ENCODE results near the gene LINC00237. TPM values are rescaled to one million over a fixed set of nuclear protein-coding genes. Genes with fewer than 3 reads are reported as not detected.

The LINC00237 gene
- total RNA-seq, 1 experiment from 2014 or later = 0.90 TPM

DNA sequence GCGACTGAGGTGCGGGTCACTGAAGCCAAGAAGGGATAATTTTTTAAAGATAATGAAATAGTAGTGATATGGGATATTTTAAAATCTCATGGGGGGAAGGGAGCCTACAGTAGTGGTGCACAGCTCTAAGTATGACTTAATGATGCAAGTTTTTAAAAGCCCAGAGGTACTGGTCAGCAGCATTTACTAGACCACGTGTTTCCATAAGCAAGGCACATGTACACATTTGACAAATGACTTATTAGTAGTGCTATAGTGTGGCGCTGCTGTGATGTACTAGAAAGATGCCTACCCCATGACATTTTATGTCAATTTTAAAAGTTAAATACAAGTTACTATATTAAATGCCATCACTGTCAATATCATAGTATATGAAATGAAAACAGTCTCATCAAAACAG lies 7.5 kb upstream of the LINC00237 start:
- H3K27ac Mint-ChIP-seq = no peak overlapping the region
- Histone ChIP-seq H3K23ac (ENCODE audit: insufficient read length, low read depth, low read length) (no peak overlapping the region), H3K14ac (ENCODE audit: insufficient read depth, low read length) (no peak overlapping the region), H2BK12ac (ENCODE audit: insufficient read length, low read depth, low read length) (no peak overlapping the region), H3K79me1 (ENCODE audit: insufficient read depth, low read depth, low read length, poor library complexity, severe bottlenecking) (no peaks in the 10 kb centered on the region), H3K23me2 (ENCODE audit: insufficient read length, low read depth, low read length, poor library complexity, severe bottlenecking) (no peaks in the 10 kb centered on the region), H2AK5ac (ENCODE audit: insufficient read length, low read length) (no peak overlapping the region), H3K18ac (ENCODE audit: insufficient read length, low read depth, low read length) (no peak overlapping the region), H3K9me3 (ENCODE audit: control insufficient read depth, low read depth, low read length) (no peaks in the 10 kb centered on the region), H3T11ph (ENCODE audit: low read length) (no peak overlapping the region), H4K20me1 (ENCODE audit: control insufficient read depth, insufficient read depth, insufficient read length) (no peaks in the 10 kb centered on the region), H3K4ac (ENCODE audit: low read depth, low read length) (no peak overlapping the region), H4K91ac (ENCODE audit: insufficient read length, low read depth, low read length) (no peak overlapping the region), H2BK120ac (ENCODE audit: low read depth, low read length, poor library complexity, severe bottlenecking) (no peak overlapping the region), H3K9ac (ENCODE audit: extremely low read depth, insufficient read length, low read length) (no peak overlapping the region), H3K4me1 (ENCODE audit: insufficient read depth, low read length) (no peaks in the 10 kb centered on the region), H2BK5ac (ENCODE audit: insufficient read length, low read length) (no peak overlapping the region), H3K27me3 (ENCODE audit: insufficient read depth, low read length) (peaks cover 2% of the 10 kb centered on the region; the same call in 1 of the 2 replicates), H2AFZ (ENCODE audit: low read length) (no peak overlapping the region), H2BK20ac (ENCODE audit: low read depth, low read length, poor library complexity, severe bottlenecking) (no peak overlapping the region), H3K79me2 (ENCODE audit: insufficient read depth, low read length) (no peaks in the 10 kb centered on the region), H4K5ac (ENCODE audit: insufficient read length, low read depth, low read length) (no peak overlapping the region), H3K56ac (ENCODE audit: insufficient read length, low read depth, low read length) (no peak overlapping the region), H2BK15ac (ENCODE audit: low read depth, low read length) (no peak overlapping the region), H3K27ac (ENCODE audit: insufficient read length, low read depth, low read length) (no peak overlapping the region), H4K8ac (replicated peaks; ENCODE audit: insufficient read length, low read depth, low read length) (no peak overlapping the region), H3K4me2 (ENCODE audit: insufficient read depth, insufficient read length, low read length) (no peak overlapping the region)
- H3K27me3 Mint-ChIP-seq (ENCODE audit: low read depth) = peaks cover 11% of the 10 kb centered on the region
- H3K4me3 Mint-ChIP-seq = no peak overlapping the region
- TF ChIP-seq, protein P1, sequence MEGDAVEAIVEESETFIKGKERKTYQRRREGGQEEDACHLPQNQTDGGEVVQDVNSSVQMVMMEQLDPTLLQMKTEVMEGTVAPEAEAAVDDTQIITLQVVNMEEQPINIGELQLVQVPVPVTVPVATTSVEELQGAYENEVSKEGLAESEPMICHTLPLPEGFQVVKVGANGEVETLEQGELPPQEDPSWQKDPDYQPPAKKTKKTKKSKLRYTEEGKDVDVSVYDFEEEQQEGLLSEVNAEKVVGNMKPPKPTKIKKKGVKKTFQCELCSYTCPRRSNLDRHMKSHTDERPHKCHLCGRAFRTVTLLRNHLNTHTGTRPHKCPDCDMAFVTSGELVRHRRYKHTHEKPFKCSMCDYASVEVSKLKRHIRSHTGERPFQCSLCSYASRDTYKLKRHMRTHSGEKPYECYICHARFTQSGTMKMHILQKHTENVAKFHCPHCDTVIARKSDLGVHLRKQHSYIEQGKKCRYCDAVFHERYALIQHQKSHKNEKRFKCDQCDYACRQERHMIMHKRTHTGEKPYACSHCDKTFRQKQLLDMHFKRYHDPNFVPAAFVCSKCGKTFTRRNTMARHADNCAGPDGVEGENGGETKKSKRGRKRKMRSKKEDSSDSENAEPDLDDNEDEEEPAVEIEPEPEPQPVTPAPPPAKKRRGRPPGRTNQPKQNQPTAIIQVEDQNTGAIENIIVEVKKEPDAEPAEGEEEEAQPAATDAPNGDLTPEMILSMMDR (conservative IDR thresholded peaks at IDR 0.05) = no peak
- H3K36me3 Mint-ChIP-seq (ENCODE audit: insufficient read depth in 1 of 3, low read depth in 3 of 3) = no peaks in the 10 kb centered on the region; a peak in 1 of 7 replicates
- WGBS (ENCODE audit: extremely low coverage, insufficient read length, low lambda C conversion rate) = no CpG with 5 or more reads among the region's 4 CpGs
- DNase-seq = no peak
- H3K4me1 Mint-ChIP-seq = peaks cover 8 to 19% of the 10 kb centered on the region in 2 experiments
- no peaks in the 10 kb centered on the region; a peak in 1 of 5 replicates for H3K9me3 Mint-ChIP-seq

Data from H9 (cell line).